Measurements from ENCODE around the gene OR12D2.
"Not testable (repeated sequence)": the region's sequence is repeated elsewhere in the genome, so short reads cannot be mapped to it uniquely, and the experiment has no call there.

OR12D2 gene

DNA sequence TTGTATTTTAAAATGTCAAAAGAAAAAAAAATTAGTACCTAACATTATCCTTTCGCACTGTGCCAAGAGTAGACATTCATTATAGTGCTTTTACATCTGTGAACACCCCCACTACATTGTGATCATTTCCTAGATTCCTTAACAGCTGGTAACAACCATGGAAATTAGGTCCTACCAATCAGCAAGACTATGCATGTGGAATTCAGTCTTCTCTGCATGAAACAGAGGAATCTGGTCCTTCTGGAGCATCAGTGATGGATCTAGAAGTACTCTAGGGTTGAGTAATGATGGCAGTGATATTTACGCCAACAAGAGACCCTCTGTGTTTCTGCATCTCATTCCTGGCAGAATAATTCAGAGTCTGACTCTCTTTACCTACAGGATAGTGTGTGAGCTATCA lies 28.7 kb downstream of the OR12D2 start:
- Histone ChIP-seq H3K27ac (ENCODE audit: low read depth, low read length) (no peak overlapping the region), H3K4me3 (ENCODE audit: low read depth in 1 of 2, low read length in 2 of 2) (no peak overlapping the region), H3K9ac (ENCODE audit: low read length) (no peak overlapping the region), H3K4me1 (ENCODE audit: insufficient read depth, low read length) (no peaks in the 10 kb centered on the region), H3K27me3 (ENCODE audit: control insufficient read depth in 1 of 2, insufficient read depth in 2 of 2, low read length in 2 of 2) (no peaks in the 10 kb centered on the region), H3K36me3 (ENCODE audit: insufficient read depth, low read length) (no peaks in the 10 kb centered on the region), H3K9me3 (ENCODE audit: low read length) (no peaks in the 10 kb centered on the region)

DNA sequence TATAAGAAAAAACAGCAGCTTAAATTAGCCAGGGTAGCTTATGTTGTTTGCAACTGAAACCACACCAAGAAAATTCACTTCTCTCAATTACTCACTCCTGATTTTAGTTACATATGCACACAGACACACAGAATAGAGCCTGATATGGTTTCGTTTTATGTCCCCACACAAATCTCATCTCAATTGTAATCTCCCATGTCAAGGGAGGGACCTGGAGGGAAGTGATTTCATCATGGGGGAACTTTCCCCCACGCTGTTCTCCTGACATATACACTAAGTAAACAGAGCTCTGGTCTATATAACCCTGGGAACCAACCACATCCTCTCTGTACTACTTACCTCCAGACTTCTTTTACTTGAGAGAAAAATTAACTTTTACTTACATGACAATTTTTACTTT lies 29.1 kb downstream of the OR12D2 start:
- Histone ChIP-seq H3K9ac (ENCODE audit: low read length) (no peak overlapping the region), H3K4me3 (ENCODE audit: low read depth in 1 of 2, low read length in 2 of 2) (no peak overlapping the region), H3K9me3 (ENCODE audit: low read length) (no peaks in the 10 kb centered on the region), H3K27me3 (ENCODE audit: control insufficient read depth in 1 of 2, insufficient read depth in 2 of 2, low read length in 2 of 2) (no peaks in the 10 kb centered on the region), H3K36me3 (ENCODE audit: insufficient read depth, low read length) (no peaks in the 10 kb centered on the region), H3K4me1 (ENCODE audit: insufficient read depth, low read length) (no peaks in the 10 kb centered on the region), H3K27ac (ENCODE audit: low read depth, low read length) (no peak overlapping the region)

DNA sequence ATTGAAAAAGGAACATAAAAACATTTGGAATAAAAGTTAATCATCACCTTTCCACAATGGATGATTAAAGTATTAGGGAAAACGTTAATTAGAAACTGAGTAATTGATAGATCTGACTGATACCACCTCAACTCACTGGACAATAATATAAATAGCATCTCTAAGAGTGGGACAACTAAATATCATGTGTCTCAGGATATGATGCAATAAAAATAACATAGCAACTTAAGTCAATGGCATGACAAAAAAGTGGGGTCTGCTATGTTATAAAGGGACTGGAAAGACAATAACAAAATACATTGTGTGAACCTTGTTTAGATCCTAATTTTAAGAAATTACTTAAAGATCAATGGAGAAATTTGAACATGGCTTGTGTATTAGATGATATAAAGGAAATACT lies 29.6 kb downstream of the OR12D2 start:
- Histone ChIP-seq H3K4me1 (ENCODE audit: insufficient read depth, low read length) (no peaks in the 10 kb centered on the region), H3K9me3 (ENCODE audit: low read length) (no peaks in the 10 kb centered on the region), H3K27ac (ENCODE audit: low read depth, low read length) (no peak overlapping the region), H3K27me3 (ENCODE audit: control insufficient read depth in 1 of 2, insufficient read depth in 2 of 2, low read length in 2 of 2) (no peaks in the 10 kb centered on the region), H3K36me3 (ENCODE audit: insufficient read depth, low read length) (no peaks in the 10 kb centered on the region), H3K9ac (ENCODE audit: low read length) (no peak overlapping the region), H3K4me3 (ENCODE audit: low read depth in 1 of 2, low read length in 2 of 2) (no peak overlapping the region)

DNA sequence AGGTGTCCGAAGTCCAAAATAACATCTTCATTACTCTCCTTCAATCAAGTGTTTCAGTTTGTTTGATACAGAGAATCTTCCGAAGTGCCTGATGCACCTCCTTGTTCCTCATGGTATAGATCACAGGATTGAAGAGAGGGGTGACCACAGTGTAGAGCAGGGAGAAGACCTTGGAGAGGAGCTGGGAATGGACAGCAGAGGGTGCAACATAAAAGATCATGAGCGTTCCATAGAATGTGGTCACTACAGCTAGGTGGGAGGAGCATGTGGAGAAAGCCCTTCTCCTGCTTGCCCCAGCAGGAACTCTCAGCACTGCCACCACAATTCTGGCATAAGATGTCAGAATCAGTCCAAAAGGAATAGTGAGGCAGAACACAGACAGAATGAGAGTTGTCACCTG lies 31.2 kb downstream of the OR12D2 start:
- no peak overlapping the region for H3K27ac ChIP-seq (ENCODE audit: low read depth, low read length)
- H3K36me3 ChIP-seq (ENCODE audit: insufficient read depth, low read length) = no peaks in the 10 kb centered on the region
- no peak overlapping the region for H3K4me3 ChIP-seq (ENCODE audit: low read depth in 1 of 2, low read length in 2 of 2)
- H3K9ac ChIP-seq (ENCODE audit: low read length) = no peak overlapping the region
- no peaks in the 10 kb centered on the region for H3K9me3 ChIP-seq (ENCODE audit: low read length)
- no peaks in the 10 kb centered on the region for H3K4me1 ChIP-seq (ENCODE audit: insufficient read depth, low read length)
- H3K27me3 ChIP-seq (ENCODE audit: control insufficient read depth in 1 of 2, insufficient read depth in 2 of 2, low read length in 2 of 2) = no peaks in the 10 kb centered on the region

DNA sequence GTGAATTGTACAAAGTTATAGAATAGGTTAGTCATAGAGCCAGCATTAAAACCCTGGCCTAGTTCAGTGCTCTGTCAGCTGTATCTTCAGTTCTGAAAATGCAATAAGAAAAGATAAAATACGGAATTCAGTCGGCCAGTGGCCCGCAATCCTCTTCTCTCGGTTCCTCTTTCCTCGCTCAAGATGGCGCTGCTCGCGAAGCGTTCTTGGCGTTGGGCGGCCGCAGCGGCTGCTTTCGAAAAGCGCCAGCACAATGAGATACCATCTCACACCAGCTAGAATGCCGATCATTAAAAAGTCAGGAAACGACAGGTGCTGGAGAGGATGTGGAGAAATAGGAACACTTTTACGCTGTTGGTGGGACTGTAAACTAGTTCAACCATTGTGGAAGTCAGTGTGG lies 41.3 kb downstream of the OR12D2 start:
- H3K36me3 ChIP-seq (ENCODE audit: insufficient read depth, low read length); H3K4me3 ChIP-seq (ENCODE audit: low read depth in 1 of 2, low read length in 2 of 2); H3K27ac ChIP-seq (ENCODE audit: low read depth, low read length); H3K9me3 ChIP-seq (ENCODE audit: low read length); H3K4me1 ChIP-seq (ENCODE audit: insufficient read depth, low read length); H3K27me3 ChIP-seq (ENCODE audit: control insufficient read depth in 1 of 2, insufficient read depth in 2 of 2, low read length in 2 of 2); H3K9ac ChIP-seq (ENCODE audit: low read length): not testable (repeated sequence)

DNA sequence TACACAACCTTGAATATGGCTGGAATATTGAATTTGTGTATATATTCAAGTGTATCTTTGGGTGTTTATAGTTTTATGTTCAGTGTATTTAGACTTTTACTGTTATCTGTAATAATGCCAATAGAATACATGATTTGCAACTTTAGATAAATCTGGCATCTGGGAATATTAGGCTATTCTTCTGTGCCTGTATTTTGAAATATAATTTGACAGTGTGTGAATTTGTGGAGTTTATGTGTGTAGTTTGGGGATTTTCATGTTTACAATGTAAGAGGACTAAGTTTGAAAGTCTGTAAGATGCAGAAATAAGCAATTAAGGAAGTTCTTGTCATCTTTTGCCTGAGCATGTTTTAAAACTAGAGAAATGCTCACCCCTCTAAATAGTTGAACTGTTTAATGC lies 43.6 kb downstream of the OR12D2 start, which contains the start of gene OR10C1:
Gene OR10C1 (plus strand): TSS at position 301 of the 400 bp plus-strand sequence. CDS start 710 bp downstream, outside the sequence.
- Histone ChIP-seq H3K27ac (ENCODE audit: low read depth, low read length) (no peak within 1 kb of the TSS), H3K9me3 (ENCODE audit: low read length) (no peaks in the 10 kb centered on the region), H3K27me3 (ENCODE audit: control insufficient read depth in 1 of 2, insufficient read depth in 2 of 2, low read length in 2 of 2) (no peaks in the 10 kb centered on the region), H3K9ac (ENCODE audit: low read length) (no peak within 1 kb of the TSS), H3K4me3 (ENCODE audit: low read depth in 1 of 2, low read length in 2 of 2) (no peak within 1 kb of the TSS), H3K4me1 (ENCODE audit: insufficient read depth, low read length) (no peaks in the 10 kb centered on the region), H3K36me3 (ENCODE audit: insufficient read depth, low read length) (no peaks in the 10 kb centered on the region)

DNA sequence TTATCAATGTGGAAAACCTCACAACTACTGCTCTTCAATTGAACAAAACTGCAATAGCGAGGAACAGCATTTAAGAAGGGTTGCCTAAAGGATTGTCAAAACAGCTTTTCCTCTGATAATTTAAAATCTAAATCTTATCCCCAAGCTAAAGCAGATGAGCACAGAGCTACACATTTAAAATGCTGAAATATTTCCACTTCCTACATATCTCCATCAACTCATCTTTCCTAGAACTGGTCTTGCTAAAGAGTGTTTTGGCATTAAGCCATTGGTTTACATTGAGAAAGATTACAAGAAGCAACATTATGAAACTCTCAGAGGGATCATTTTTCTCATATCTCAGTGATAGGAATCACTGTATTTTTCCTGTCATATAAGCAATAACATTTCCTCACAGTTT lies 47.3 kb downstream of the OR12D2 start:
- no peaks in the 10 kb centered on the region for H3K27me3 ChIP-seq (ENCODE audit: control insufficient read depth in 1 of 2, insufficient read depth in 2 of 2, low read length in 2 of 2)
- no peak overlapping the region for H3K4me3 ChIP-seq (ENCODE audit: low read depth in 1 of 2, low read length in 2 of 2)
- no peak overlapping the region for H3K9ac ChIP-seq (ENCODE audit: low read length)
- no peaks in the 10 kb centered on the region for H3K9me3 ChIP-seq (ENCODE audit: low read length)
- no peaks in the 10 kb centered on the region for H3K4me1 ChIP-seq (ENCODE audit: insufficient read depth, low read length)
- no peak overlapping the region for H3K27ac ChIP-seq (ENCODE audit: low read depth, low read length)
- H3K36me3 ChIP-seq (ENCODE audit: insufficient read depth, low read length) = no peaks in the 10 kb centered on the region

DNA sequence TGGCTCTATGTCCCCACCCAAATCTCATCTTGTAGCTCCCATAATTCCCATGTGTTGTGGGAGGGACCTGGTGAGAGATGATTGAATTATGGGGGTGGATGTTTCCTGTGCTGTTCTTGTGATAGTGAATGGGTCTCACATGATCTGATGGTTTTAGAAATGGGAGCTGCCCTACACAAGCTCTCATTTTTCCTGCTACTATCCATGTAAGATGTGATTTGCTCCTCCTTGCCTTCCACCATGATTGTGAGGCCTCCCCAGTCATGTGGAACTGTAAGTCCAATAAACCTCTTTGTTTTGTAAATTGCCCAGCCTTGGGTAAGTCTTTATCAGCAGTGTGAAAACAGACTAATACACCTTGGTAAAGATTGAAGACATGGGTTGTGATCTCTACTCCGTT lies 48.6 kb downstream of the OR12D2 start:
- H3K4me1 ChIP-seq (ENCODE audit: insufficient read depth, low read length); H3K27me3 ChIP-seq (ENCODE audit: control insufficient read depth in 1 of 2, insufficient read depth in 2 of 2, low read length in 2 of 2); H3K36me3 ChIP-seq (ENCODE audit: insufficient read depth, low read length); H3K4me3 ChIP-seq (ENCODE audit: low read depth in 1 of 2, low read length in 2 of 2); H3K9me3 ChIP-seq (ENCODE audit: low read length); H3K9ac ChIP-seq (ENCODE audit: low read length); H3K27ac ChIP-seq (ENCODE audit: low read depth, low read length): not testable (repeated sequence)
